ENCODE data around the gene YKT6. TPM values are rescaled to one million over a fixed set of nuclear protein-coding genes. Genes with fewer than 3 reads are reported as not detected.
"Not testable (repeated sequence)": the region's sequence is repeated elsewhere in the genome, so short reads cannot be mapped to it uniquely, and the experiment has no call there.

The YKT6 gene
- total RNA-seq, 1 experiment from 2014 or later = 140 TPM

GRCh38 chr7:44186736-44187135 lies 14.0 kb upstream of the YKT6 start:
- Histone ChIP-seq H3K9me3 (peaks cover 5% of the 10 kb centered on the region), H3K27me3 (no peaks in the 10 kb centered on the region), H3K4me3 (no peak overlapping the region), H3K36me3 (no peaks in the 10 kb centered on the region)
- DNase-seq = no peak

- Histone ChIP-seq H3K36me3 (no peaks in the 10 kb centered on the region), H3K9me3 (peaks cover 2% of the 10 kb centered on the region; the same call in 1 of the 2 replicates), H3K4me3 (no peak overlapping the region), H3K27me3 (no peaks in the 10 kb centered on the region)
- no peak for DNase-seq
Observed at GRCh38 chr7:44187636-44188416, 13.0 kb upstream of the YKT6 start.

GRCh38 chr7:44188480-44189225 lies 12.1 kb upstream of the YKT6 start:
- H3K4me3 ChIP-seq = no peak overlapping the region
- H3K27me3 ChIP-seq = no peaks in the 10 kb centered on the region
- no peaks in the 10 kb centered on the region for H3K9me3 ChIP-seq
- no peaks in the 10 kb centered on the region for H3K36me3 ChIP-seq
- DNase-seq = no peak

GRCh38 chr7:44189286-44189992 lies 11.3 kb upstream of the YKT6 start, which contains the start of gene GCK:
Gene GCK (minus strand): TSS chr7:44189439. CDS start chr7:44188953, 486 bp downstream.
- no peak for DNase-seq

GRCh38 chr7:44189993-44190872 lies 10.5 kb upstream of the YKT6 start:
- H3K4me3 ChIP-seq = no peak overlapping the region
- no peaks in the 10 kb centered on the region for H3K36me3 ChIP-seq
- no peaks in the 10 kb centered on the region for H3K9me3 ChIP-seq
- H3K27me3 ChIP-seq = no peaks in the 10 kb centered on the region
- no peak for DNase-seq

More at GRCh38 chr7:44189286-44189992, 11.3 kb upstream of the YKT6 start, which contains the start of gene GCK:
- Histone ChIP-seq H3K36me3 (no peaks in the 10 kb centered on the region), H3K27me3 (no peaks in the 10 kb centered on the region), H3K4me3 (no peak within 1 kb of the TSS), H3K9me3 (no peaks in the 10 kb centered on the region)

- no peaks in the 10 kb centered on the region for H3K9me3 ChIP-seq
- H3K4me3 ChIP-seq = no peak overlapping the region
- H3K36me3 ChIP-seq = no peaks in the 10 kb centered on the region
- H3K27me3 ChIP-seq = no peaks in the 10 kb centered on the region
- no peak for DNase-seq
Observed at GRCh38 chr7:44191171-44191570, 9.6 kb upstream of the YKT6 start.

- no peaks in the 10 kb centered on the region for H3K36me3 ChIP-seq
Observed at GRCh38 chr7:44193011-44193802, 7.6 kb upstream of the YKT6 start.

GRCh38 chr7:44194069-44194468 lies 6.7 kb upstream of the YKT6 start:
- Histone ChIP-seq H3K27me3 (no peaks in the 10 kb centered on the region), H3K4me3 (no peak overlapping the region), H3K9me3 (no peaks in the 10 kb centered on the region), H3K36me3 (no peaks in the 10 kb centered on the region)
- DNase-seq = peak; percentile 45

More at GRCh38 chr7:44193011-44193802, 7.6 kb upstream of the YKT6 start:
- DNase-seq = no peak
- Histone ChIP-seq H3K27me3 (no peaks in the 10 kb centered on the region), H3K4me3 (no peak overlapping the region), H3K9me3 (no peaks in the 10 kb centered on the region)

GRCh38 chr7:44194562-44195145 lies 6.1 kb upstream of the YKT6 start:
- no peak for DNase-seq
- Histone ChIP-seq H3K36me3 (no peaks in the 10 kb centered on the region), H3K4me3 (no peak overlapping the region), H3K9me3 (no peaks in the 10 kb centered on the region), H3K27me3 (no peaks in the 10 kb centered on the region)

- DNase-seq = no peak
- Histone ChIP-seq H3K27me3 (no peaks in the 10 kb centered on the region), H3K9me3 (no peaks in the 10 kb centered on the region), H3K36me3 (no peaks in the 10 kb centered on the region), H3K4me3 (no peak overlapping the region)
Observed at GRCh38 chr7:44195889-44196288, 4.9 kb upstream of the YKT6 start.

- H3K36me3 ChIP-seq = no peaks in the 10 kb centered on the region
- H3K4me3 ChIP-seq = no peak overlapping the region
- no peaks in the 10 kb centered on the region for H3K27me3 ChIP-seq
- DNase-seq = peak; percentile 28
- H3K9me3 ChIP-seq = no peaks in the 10 kb centered on the region
Observed at GRCh38 chr7:44196450-44196872, 4.3 kb upstream of the YKT6 start.

- Histone ChIP-seq H3K9me3 (no peaks in the 10 kb centered on the region), H3K4me3 (no peak overlapping the region), H3K36me3 (no peaks in the 10 kb centered on the region), H3K27me3 (no peaks in the 10 kb centered on the region)
- no peak for DNase-seq
Observed at GRCh38 chr7:44197474-44197873, 3.3 kb upstream of the YKT6 start.

GRCh38 chr7:44200163-44200562 lies 615 bp upstream of the YKT6 start:
- DNase-seq, H3K27me3 ChIP-seq, H3K4me3 ChIP-seq, H3K9me3 ChIP-seq: not testable (repeated sequence)
- H3K36me3 ChIP-seq = peaks cover 19% of the 10 kb centered on the region

- H3K36me3 ChIP-seq = peaks cover 36% of the 10 kb centered on the region
- DNase-seq = no peak
- no peaks in the 10 kb centered on the region for H3K9me3 ChIP-seq
- H3K27me3 ChIP-seq = no peaks in the 10 kb centered on the region
- H3K4me3 ChIP-seq = peak overlapping the region; percentile 95
Observed at GRCh38 chr7:44201813-44202212, 1.0 kb downstream of the YKT6 start.

GRCh38 chr7:44206008-44206407 lies 5.2 kb downstream of the YKT6 start:
- Histone ChIP-seq H3K4me3 (no peak overlapping the region), H3K27me3 (no peaks in the 10 kb centered on the region), H3K9me3 (no peaks in the 10 kb centered on the region), H3K36me3 (peaks cover 74% of the 10 kb centered on the region)
- DNase-seq = no peak
